LNCaP clone FGC (cell line): ENCODE results near the gene UTP18.
"Not testable (repeated sequence)": the region's sequence is repeated elsewhere in the genome, so short reads cannot be mapped to it uniquely, and the experiment has no call there.

Experiments
- DNase-seq: peaks from one replicate; pipeline ENCODE4 v3.0.0-alpha.2; 2011; ENCODE audit warnings: low read depth
- H3K4me3 ChIP-seq: 2 replicates; pipeline ENCODE4 v1.5.1; 2011; ENCODE audit warnings: mild to moderate bottlenecking, low read depth, low read length, control low read depth
- CTCF ChIP-seq: IDR thresholded peaks from 2 replicates; pipeline ENCODE4 v1.5.1; 2012; ENCODE audit warnings: mild to moderate bottlenecking; ENCODE audit not compliant: control insufficient read depth, insufficient read depth; ENCODE audit errors: extremely low read depth

UTP18 gene

GRCh38 chr17:51260237-51261023 is at the start of gene UTP18:
UTP18 (plus strand) TSS chr17:51260546; CDS start chr17:51260585, 39 bp downstream.
- DNase-seq, result peak; percentile 91
- TF ChIP-seq CTCF, result no peak
- H3K4me3 ChIP-seq, result peak within 1 kb of the TSS; percentile 90

DNA sequence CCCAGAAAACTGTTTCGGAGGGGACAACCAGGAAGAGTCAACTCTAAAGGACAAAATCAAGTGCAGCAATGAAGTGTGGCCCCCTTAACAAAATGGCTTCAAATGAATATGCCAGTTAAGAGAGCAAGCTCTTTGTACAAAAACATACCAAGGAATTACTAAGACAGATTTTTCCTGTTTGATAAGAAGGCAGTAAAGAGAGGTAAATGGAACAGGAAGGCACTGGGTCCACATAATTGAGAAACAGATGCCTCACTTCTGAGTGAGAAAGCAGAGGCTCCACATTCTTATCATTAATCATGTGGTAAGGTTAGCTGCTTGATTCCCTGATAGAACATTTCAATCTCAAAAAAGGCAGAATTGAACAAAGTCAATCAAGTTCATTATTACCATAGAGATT is 45.4 kb upstream of the UTP18 start:
- DNase-seq, result no peak
- no peak for TF ChIP-seq CTCF
- H3K4me3 ChIP-seq, result no peak overlapping the region

- no peak for TF ChIP-seq CTCF
- no peak overlapping the region for H3K4me3 ChIP-seq
- DNase-seq, result no peak
These were observed 42.4 kb upstream of the UTP18 start for GRCh38 chr17:51217946-51218345.

- no peak for TF ChIP-seq CTCF
- H3K4me3 ChIP-seq, result no peak overlapping the region
- DNase-seq, result peak; percentile 37
These were observed 39.0 kb upstream of the UTP18 start for GRCh38 chr17:51221322-51221721.

DNA sequence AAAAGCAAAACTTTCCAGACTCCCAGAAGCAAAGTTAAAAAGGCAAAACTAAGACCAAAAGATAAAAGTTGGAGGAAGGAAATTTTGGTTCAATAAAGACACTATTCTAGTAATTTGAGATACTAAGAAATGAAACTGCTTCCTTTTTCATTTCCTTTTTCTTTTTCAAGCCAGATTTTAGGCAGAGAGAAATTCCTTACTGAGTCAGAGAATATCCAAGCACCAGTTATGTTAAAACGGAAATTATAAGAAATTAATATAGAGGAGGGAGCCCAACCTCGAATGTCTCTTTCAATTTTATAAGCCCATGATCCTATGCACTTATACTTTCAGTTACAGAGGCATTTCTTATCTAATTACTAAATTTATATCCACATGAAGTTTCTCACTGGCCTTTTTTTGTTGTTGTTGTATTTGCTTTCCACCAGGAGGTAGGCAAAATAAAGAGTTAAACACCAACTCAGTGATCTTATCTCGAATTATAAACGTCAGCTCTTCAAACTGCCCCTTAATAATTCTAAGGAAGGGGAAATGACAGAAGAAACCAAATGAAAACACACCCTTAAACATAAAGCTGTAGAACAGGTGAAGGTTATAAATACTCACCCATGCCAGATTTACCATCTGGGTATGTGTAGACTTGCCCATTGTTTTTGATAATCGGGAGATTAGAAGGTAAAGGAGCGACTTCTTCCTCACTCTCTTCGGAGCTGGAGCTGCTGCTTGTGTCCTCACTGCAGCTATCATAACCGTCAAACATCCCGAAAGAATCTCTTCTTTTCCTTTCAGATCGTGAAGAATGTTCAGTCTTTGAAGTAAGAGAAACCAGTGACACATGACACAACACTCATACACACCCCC is 35.7 kb upstream of the UTP18 start:
- TF ChIP-seq CTCF, result no peak
- DNase-seq, result peak; percentile 25
- peak overlapping the region; percentile 8; the same call in 1 of the 2 replicates for H3K4me3 ChIP-seq

- not testable (repeated sequence) for DNase-seq, H3K4me3 ChIP-seq
These were observed 34.8 kb upstream of the UTP18 start for GRCh38 chr17:51225523-51225922.

DNA sequence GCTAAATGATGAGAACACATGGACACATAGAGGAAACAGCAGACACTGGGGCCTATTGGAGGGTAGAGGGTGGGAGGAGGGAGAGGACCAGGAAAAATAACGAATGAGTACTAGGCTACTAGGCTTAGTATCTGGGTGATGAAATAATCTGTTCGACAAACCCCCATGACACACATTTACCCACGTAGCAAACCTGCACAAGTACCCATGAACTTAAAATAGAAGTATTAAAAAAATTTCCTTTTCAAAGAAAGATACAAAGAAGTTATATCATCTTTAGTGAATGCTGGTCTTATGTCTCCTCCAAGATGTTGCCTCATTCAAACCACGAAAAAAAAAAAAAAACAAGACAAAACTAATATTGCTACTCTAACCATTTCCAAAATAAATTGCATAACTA is 32.2 kb upstream of the UTP18 start:
- no peak for DNase-seq
- TF ChIP-seq CTCF, result no peak

More for the DNA sequence above, 32.2 kb upstream of the UTP18 start:
- H3K4me3 ChIP-seq, result no peak overlapping the region
